ENCODE measurements around the gene DNAH10. TPM values are rescaled to one million over a fixed set of nuclear protein-coding genes. Genes with fewer than 3 reads are reported as not detected.

DNAH10 gene
- total RNA-seq, 2 experiments from 2014 or later: 0.11 to 0.19 TPM

GRCh38 chr12:123734268-123734667 is 27.8 kb upstream of the DNAH10 start:
- Histone ChIP-seq H2AFZ (ENCODE audit: low read length) (no peak overlapping the region), H4K20me1 (ENCODE audit: insufficient read depth, low read length) (no peaks in the 10 kb centered on the region), H3K4me2 (ENCODE audit: low read length) (no peak overlapping the region), H3K4me1 (ENCODE audit: insufficient read depth, low read length, poor library complexity, severe bottlenecking) (no peaks in the 10 kb centered on the region), H3K36me3 (ENCODE audit: insufficient read depth, low read length) (peaks cover 95% of the 10 kb centered on the region), H3K9me2 (ENCODE audit: insufficient read depth, low read length) (no peaks in the 10 kb centered on the region), H3K9me3 (ENCODE audit: low read length) (no peaks in the 10 kb centered on the region), H3K4me3 (ENCODE audit: low read depth, low read length, poor library complexity, severe bottlenecking) (no peak overlapping the region), H3K27ac (ENCODE audit: low read depth, low read length, poor library complexity, severe bottlenecking) (no peak overlapping the region), H3K79me2 (ENCODE audit: insufficient read depth, low read depth, low read length) (no peaks in the 10 kb centered on the region)
- TF ChIP-seq CTCF (conservative IDR thresholded peaks at IDR 0.05; ENCODE audit: low read length): no peak
- DNase-seq (ENCODE audit: low spot score): no peak
- ChIA-PET CTCF (ENCODE audit: unreplicated experiment) (interaction anchor here (0.6 kb wide), 1 partner anchor 151 kb away, joined by 3 read pairs; no protein-coding TSS in a partner anchor), POLR2A (interaction anchor here (1.4 kb wide), 1 partner anchor 21 kb away, joined by 3 read pairs; no protein-coding TSS in a partner anchor)
- intact Hi-C loops (cut with micrococcal nuclease; ENCODE audit: unreplicated experiment): no loop called here
- no TSS peak for BruUV-seq (replicated peaks)

- no peak overlapping the region for H3K4me2 ChIP-seq (ENCODE audit: low read length)
- no peaks in the 10 kb centered on the region for H3K4me1 ChIP-seq (ENCODE audit: insufficient read depth, low read length, poor library complexity, severe bottlenecking)
- TF ChIP-seq CTCF (conservative IDR thresholded peaks at IDR 0.05; ENCODE audit: low read length) (no peak), EZH2phosphoT487 (IDR thresholded peaks at IDR 0.05; ENCODE audit: borderline replicate concordance, low read depth, low read length) (no peak)
- no peak for DNase-seq (ENCODE audit: low spot score)
- H3K9me3 ChIP-seq (ENCODE audit: low read length): no peaks in the 10 kb centered on the region
- H4K20me1 ChIP-seq (ENCODE audit: insufficient read depth, low read length): no peaks in the 10 kb centered on the region
- H3K79me2 ChIP-seq (ENCODE audit: insufficient read depth, low read depth, low read length): no peaks in the 10 kb centered on the region
- H2AFZ ChIP-seq (ENCODE audit: low read length): no peak overlapping the region
- H3K27ac ChIP-seq (ENCODE audit: low read depth, low read length, poor library complexity, severe bottlenecking): no peak overlapping the region
- ChIA-PET POLR2A (no interaction called here), CTCF (ENCODE audit: unreplicated experiment) (no interaction called here)
- peaks cover 90% of the 10 kb centered on the region for H3K36me3 ChIP-seq (ENCODE audit: insufficient read depth, low read length)
- intact Hi-C loops (cut with micrococcal nuclease; ENCODE audit: unreplicated experiment): no loop called here
- BruUV-seq (replicated peaks): no TSS peak
- no peak overlapping the region for H3K4me3 ChIP-seq (ENCODE audit: low read depth, low read length, poor library complexity, severe bottlenecking)
- no peaks in the 10 kb centered on the region for H3K9me2 ChIP-seq (ENCODE audit: insufficient read depth, low read length)
These were observed 20.0 kb upstream of the DNAH10 start for GRCh38 chr12:123741937-123742572.

- H3K27ac ChIP-seq (ENCODE audit: low read depth, low read length, poor library complexity, severe bottlenecking): no peak overlapping the region
- POLR2A ChIA-PET: no interaction called here
These were observed 19.1 kb upstream of the DNAH10 start for GRCh38 chr12:123743002-123743401.

More at GRCh38 chr12:123743002-123743401, 19.1 kb upstream of the DNAH10 start:
- no TSS peak for BruUV-seq (replicated peaks)
- Histone ChIP-seq H3K36me3 (ENCODE audit: insufficient read depth, low read length) (peaks cover 90% of the 10 kb centered on the region), H3K4me3 (ENCODE audit: low read depth, low read length, poor library complexity, severe bottlenecking) (no peak overlapping the region), H3K9me3 (ENCODE audit: low read length) (no peaks in the 10 kb centered on the region), H3K79me2 (ENCODE audit: insufficient read depth, low read depth, low read length) (no peaks in the 10 kb centered on the region), H2AFZ (ENCODE audit: low read length) (no peak overlapping the region), H3K4me1 (ENCODE audit: insufficient read depth, low read length, poor library complexity, severe bottlenecking) (no peaks in the 10 kb centered on the region), H4K20me1 (ENCODE audit: insufficient read depth, low read length) (no peaks in the 10 kb centered on the region), H3K4me2 (ENCODE audit: low read length) (no peak overlapping the region), H3K9me2 (ENCODE audit: insufficient read depth, low read length) (no peaks in the 10 kb centered on the region)
- CTCF ChIA-PET (ENCODE audit: unreplicated experiment): no interaction called here
- no peak for DNase-seq (ENCODE audit: low spot score)
- intact Hi-C loops (cut with micrococcal nuclease; ENCODE audit: unreplicated experiment): no loop called here
- TF ChIP-seq CTCF (conservative IDR thresholded peaks at IDR 0.05; ENCODE audit: low read length) (no peak), EZH2phosphoT487 (IDR thresholded peaks at IDR 0.05; ENCODE audit: borderline replicate concordance, low read depth, low read length) (no peak)
